NCI-H1930 (cell line): ENCODE results near the gene C1orf122.
A peak's percentile ranks its signal among the peaks of the same experiment; 100 is the strongest.

ENCODE experiments used
- DNase-seq, 2 experiments: peaks; one replicate each; lab custom pipeline; 2025; lab: John Stamatoyannopoulos, UW

C1orf122 gene

GRCh38 chr1:37797750-37798345, 9.7 kb upstream of the C1orf122 start:
- no peak for DNase-seq

- DNase-seq, result no peak
These were observed 5.2 kb upstream of the C1orf122 start for GRCh38 chr1:37802439-37802838.

GRCh38 chr1:37807220-37807554, 403 bp upstream of the C1orf122 start:
- DNase-seq, result no peak

GRCh38 chr1:37808369-37809319, 1.1 kb downstream of the C1orf122 start:
- DNase-seq, result peak; percentile 21 to 72

- no peak for DNase-seq
These were observed 2.4 kb downstream of the C1orf122 start for GRCh38 chr1:37809942-37810341.

GRCh38 chr1:37811027-37811655, 3.6 kb downstream of the C1orf122 start:
- DNase-seq, result peak; percentile 69 to 77

- DNase-seq, result no peak
These were observed 6.0 kb downstream of the C1orf122 start for GRCh38 chr1:37813529-37814145.

GRCh38 chr1:37814252-37814651, 6.7 kb downstream of the C1orf122 start:
- no peak for DNase-seq

- no peak for DNase-seq
These were observed 9.9 kb downstream of the C1orf122 start for GRCh38 chr1:37817481-37817880.

GRCh38 chr1:37821481-37821880, 13.9 kb downstream of the C1orf122 start:
- DNase-seq, result no peak

GRCh38 chr1:37822906-37823815, 15.6 kb downstream of the C1orf122 start:
- DNase-seq, result no peak

GRCh38 chr1:37824001-37824400, 16.4 kb downstream of the C1orf122 start:
- DNase-seq, result no peak

- DNase-seq, result no peak
These were observed 17.9 kb downstream of the C1orf122 start for GRCh38 chr1:37825506-37825905.

GRCh38 chr1:37828410-37829074, 21.0 kb downstream of the C1orf122 start:
- DNase-seq, result no peak

GRCh38 chr1:37831109-37831508, 23.5 kb downstream of the C1orf122 start:
- DNase-seq, result no peak

GRCh38 chr1:37831809-37832208, 24.2 kb downstream of the C1orf122 start:
- no peak for DNase-seq

GRCh38 chr1:37836788-37837187, 29.2 kb downstream of the C1orf122 start:
- DNase-seq, result no peak

- no peak for DNase-seq
These were observed 32.1 kb downstream of the C1orf122 start for GRCh38 chr1:37839676-37840075.

- DNase-seq, result no peak
These were observed 33.1 kb downstream of the C1orf122 start for GRCh38 chr1:37840711-37841110.

- DNase-seq, result no peak
These were observed 34.1 kb downstream of the C1orf122 start for GRCh38 chr1:37841652-37842051.

GRCh38 chr1:37844536-37844935, 36.9 kb downstream of the C1orf122 start:
- no peak for DNase-seq
